Cardiac fibroblast (primary cell): ENCODE measurements around the gene PRDM15.

ENCODE experiments used
- DNase-seq, 2 donors: peaks; one replicate each; pipeline versions ENCODE4 v3.0.0 to v3.0.0-alpha.2; 2010; ENCODE audit warnings: low read depth in 2 of 2
- H3K4me3 ChIP-seq, 2 donors: replicated peaks in 1 of 2; 1 replicate in 1 of 2; 2 replicates in 1 of 2; pipeline ENCODE4 v1.5.1; 2011; ENCODE audit warnings: low read depth in 2 of 2, low read length in 2 of 2, mild to moderate bottlenecking in 2 of 2, moderate library complexity in 1 of 2
- TF ChIP-seq, protein P1 (sequence below): IDR thresholded peaks from one replicate; pipeline ENCODE4 v1.5.1; 2011; ENCODE audit warnings: low read depth, mild to moderate bottlenecking, low read length, inconsistent platforms

The PRDM15 gene

DNA sequence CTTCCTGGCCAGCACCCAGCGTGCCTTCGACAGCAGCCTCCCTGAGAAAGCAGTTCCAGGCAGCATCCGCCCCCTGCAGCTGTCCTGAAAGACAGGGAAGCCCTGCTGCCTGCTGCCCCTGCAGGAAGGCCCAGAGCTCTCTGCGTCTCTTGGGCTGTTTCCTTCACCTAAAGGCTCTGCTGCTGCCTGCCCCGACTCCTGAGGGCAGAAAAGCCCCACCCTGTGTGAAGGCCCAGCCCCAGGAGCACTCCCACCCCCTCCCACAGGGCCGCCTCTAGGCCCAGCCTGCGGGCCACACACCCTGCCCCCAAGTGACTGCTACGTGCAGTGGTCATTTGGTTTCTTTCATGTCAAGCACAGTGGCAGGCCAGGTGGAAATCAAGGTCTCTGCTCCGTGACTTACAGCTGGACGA is 124.7 kb downstream of the PRDM15 start:
- TF ChIP-seq, protein P1, sequence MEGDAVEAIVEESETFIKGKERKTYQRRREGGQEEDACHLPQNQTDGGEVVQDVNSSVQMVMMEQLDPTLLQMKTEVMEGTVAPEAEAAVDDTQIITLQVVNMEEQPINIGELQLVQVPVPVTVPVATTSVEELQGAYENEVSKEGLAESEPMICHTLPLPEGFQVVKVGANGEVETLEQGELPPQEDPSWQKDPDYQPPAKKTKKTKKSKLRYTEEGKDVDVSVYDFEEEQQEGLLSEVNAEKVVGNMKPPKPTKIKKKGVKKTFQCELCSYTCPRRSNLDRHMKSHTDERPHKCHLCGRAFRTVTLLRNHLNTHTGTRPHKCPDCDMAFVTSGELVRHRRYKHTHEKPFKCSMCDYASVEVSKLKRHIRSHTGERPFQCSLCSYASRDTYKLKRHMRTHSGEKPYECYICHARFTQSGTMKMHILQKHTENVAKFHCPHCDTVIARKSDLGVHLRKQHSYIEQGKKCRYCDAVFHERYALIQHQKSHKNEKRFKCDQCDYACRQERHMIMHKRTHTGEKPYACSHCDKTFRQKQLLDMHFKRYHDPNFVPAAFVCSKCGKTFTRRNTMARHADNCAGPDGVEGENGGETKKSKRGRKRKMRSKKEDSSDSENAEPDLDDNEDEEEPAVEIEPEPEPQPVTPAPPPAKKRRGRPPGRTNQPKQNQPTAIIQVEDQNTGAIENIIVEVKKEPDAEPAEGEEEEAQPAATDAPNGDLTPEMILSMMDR, result no peak
- DNase-seq, result no peak
- no peak overlapping the region for H3K4me3 ChIP-seq

DNA sequence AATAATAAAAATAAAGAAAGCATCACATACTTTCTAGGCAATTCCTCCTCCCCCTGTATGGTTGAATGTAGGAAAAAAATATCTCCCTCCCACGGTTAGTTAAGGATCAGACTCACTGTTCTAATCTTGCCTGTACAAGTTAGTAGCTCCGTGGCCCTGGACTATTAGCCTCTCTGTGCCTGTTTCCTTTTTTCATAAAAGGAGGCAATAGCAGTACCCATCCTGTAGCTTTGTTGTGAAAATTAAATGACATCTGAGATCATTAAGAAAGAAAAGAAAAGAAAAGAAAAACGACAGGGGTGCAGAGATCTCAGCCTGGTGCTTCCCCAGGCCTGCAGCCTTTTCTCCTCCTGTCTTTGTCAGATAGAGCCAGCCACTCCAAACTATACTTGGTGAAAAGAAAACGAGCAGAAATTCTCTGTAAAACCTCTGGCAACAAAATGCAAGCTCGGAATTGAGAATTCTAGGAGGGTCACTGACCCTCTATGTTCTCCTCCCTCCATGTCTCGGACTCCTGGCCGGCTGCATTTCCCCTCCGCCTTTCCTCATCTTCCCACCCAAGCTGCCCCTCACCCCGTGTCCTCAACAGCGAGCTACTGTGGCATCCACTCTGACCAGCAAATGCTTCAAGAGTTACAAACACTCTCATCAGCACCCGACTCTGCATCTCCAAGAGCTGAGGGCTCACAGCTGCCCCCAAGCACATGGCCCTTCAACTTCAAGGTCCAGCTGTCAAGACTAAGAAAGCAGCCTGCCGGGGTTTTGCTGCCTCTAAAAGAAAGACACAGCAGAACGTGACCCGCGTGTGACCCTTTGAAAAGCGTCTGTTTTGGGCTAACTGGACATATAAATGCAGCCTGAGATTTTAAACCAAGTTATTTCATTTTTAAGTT is 125.9 kb downstream of the PRDM15 start:
- TF ChIP-seq, protein P1, result no peak
- H3K4me3 ChIP-seq, result no peak overlapping the region
- DNase-seq, result no peak

DNA sequence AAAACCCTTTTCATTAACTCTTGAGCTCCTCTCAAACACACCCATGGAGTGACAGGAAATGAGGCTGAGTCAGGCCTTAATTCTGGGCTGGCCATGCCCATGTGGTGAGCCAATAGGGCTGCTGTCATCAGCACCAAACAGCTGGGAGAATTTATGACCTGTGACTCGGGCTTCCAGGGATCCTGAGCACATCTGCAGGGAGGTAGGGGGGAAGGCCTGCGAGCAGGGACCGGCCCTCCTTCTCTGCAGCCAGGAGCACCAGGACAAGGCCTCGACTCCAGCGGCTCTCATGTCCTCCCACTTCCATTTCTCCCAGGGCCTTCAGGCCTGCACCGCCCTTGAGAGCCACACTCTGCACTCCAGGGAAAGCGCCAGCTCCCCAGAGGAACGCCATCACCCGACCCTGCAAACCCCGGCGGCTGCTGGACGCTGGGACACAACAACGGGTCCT is 126.9 kb downstream of the PRDM15 start:
- peak; percentile 39 to 53 for DNase-seq
- H3K4me3 ChIP-seq, result no peak overlapping the region
- TF ChIP-seq, protein P1, result no peak

DNA sequence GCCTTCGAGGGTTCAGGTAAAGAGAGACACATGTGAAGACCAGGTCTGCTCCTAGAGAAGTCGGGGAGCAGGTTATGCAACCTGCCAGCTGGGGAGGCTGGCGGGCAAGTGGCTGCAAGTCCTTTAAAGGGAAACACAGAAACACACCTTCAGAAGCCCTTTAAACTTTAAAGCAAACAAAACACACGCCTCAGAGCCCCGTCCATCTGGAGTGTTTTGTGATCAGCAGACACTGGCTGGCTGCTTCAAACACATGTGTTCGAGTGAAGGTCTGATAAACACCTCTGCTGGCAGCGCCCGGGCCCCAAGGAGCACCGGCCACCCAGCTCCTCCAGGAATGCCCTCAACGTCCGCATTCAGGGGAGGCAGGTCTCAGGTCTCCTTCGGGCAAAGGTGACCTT is 127.5 kb downstream of the PRDM15 start:
- DNase-seq, result no peak
- no peak overlapping the region for H3K4me3 ChIP-seq
- TF ChIP-seq, protein P1, result no peak

DNA sequence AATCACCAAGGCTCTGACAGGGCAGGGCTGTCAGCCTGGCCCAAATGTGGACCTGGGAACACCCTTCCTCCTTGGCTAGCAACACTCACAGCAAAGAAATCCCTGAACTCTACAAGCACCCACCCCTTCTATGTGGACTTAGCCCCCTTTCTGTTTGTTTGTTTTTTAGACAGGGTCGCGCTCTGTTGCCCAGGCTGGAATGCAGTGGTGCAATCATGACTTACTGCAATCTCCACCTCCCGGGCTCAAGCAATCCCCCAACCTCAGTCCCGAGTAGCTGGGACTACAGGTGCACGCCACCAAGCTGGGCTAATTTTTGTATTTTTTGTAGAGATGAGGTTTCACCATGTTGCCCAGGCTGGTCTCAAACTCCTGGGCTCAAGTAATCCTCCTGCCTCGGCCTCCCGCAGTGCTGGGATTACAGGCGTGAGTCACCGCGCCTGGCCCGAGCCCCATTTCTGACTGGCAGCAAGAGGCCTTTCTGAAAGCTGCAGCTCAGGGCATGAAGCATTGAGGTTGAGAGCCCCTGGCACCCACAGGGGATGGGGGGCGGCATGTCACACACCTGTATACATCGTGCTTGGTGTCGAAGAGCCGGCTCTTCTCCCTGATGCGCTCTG is 128.5 kb downstream of the PRDM15 start:
- no peak for DNase-seq
- H3K4me3 ChIP-seq, result no peak overlapping the region
- TF ChIP-seq, protein P1, result no peak

DNA sequence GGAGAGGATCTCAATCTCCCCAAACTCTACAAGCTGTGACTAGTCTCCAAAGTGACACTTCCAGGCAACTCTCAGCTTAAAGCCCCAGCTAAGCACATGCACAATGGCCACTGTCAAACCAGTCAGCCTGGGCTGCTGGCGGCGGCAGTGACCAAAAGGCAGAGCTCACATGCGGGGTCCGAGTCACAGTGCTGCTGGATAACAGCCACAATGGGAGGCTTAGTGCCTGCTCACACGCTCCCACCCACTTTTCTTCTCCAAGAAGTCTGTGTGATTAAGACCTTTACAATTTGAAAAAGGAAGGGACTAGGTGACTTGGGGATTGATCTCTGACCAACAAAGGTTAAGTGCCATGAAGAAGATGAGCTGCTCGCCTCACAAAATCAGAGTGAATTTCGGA is 129.1 kb downstream of the PRDM15 start:
- TF ChIP-seq, protein P1, result no peak
- no peak for DNase-seq

More for the DNA sequence above, 129.1 kb downstream of the PRDM15 start:
- H3K4me3 ChIP-seq, result no peak overlapping the region
